ENCODE data around the gene WDR76. TPM values are rescaled to one million over a fixed set of nuclear protein-coding genes. Genes with fewer than 3 reads are reported as not detected.

Gene WDR76
- total and polyA plus RNA-seq, 8 donors = 0.72 to 3.3 (median 2.5) TPM

- H3K36me3 ChIP-seq = no peaks in the 10 kb centered on the region
- DNase-seq = no peak
- H3K4me3 ChIP-seq = no peak overlapping the region
- no peak for ATAC-seq
- no peaks in the 10 kb centered on the region for H3K4me1 ChIP-seq
- TF ChIP-seq, protein P1, sequence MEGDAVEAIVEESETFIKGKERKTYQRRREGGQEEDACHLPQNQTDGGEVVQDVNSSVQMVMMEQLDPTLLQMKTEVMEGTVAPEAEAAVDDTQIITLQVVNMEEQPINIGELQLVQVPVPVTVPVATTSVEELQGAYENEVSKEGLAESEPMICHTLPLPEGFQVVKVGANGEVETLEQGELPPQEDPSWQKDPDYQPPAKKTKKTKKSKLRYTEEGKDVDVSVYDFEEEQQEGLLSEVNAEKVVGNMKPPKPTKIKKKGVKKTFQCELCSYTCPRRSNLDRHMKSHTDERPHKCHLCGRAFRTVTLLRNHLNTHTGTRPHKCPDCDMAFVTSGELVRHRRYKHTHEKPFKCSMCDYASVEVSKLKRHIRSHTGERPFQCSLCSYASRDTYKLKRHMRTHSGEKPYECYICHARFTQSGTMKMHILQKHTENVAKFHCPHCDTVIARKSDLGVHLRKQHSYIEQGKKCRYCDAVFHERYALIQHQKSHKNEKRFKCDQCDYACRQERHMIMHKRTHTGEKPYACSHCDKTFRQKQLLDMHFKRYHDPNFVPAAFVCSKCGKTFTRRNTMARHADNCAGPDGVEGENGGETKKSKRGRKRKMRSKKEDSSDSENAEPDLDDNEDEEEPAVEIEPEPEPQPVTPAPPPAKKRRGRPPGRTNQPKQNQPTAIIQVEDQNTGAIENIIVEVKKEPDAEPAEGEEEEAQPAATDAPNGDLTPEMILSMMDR (IDR thresholded peaks at IDR 0.05) = no peak
- H3K27ac ChIP-seq = no peak overlapping the region
- no peak for FAIRE-seq
- H3K9me3 ChIP-seq = no peaks in the 10 kb centered on the region
- WGBS, 2 donors = 90 to 96% methylated on average over 10 of the region's 10 CpGs
- H3K27me3 ChIP-seq = no peaks in the 10 kb centered on the region
- intact Hi-C loops (cut with DNase I) = loop anchor here in 2 of 3 donors (10.0 kb wide), 1 partner anchor 163 kb away; no protein-coding TSS in a partner anchor
Observed at GRCh38 chr15:43901495-43901894, 74.7 kb downstream of the WDR76 start.

DNA sequence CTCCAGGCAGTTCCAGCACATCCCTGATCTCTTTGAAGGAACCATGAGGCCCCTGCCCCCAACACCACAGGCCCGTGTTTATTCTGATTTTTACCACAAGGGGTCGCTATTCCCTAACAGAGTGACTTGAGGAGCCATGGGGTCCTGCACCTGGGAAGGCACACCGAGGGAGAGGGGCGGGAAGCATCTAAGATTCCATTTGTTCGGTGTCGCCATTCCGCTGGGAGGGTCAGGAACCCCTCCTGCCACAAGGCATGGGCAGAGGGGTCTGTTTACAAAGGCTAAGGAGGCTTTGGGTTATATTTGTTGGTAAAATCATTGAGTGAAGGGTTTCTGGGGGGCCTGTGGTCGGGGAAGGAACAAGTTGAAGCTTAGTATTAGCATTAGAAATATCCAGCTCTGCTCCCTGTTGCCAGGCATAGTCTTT is 77.1 kb downstream of the WDR76 start:
- Histone ChIP-seq H3K4me3 (no peak overlapping the region), H3K4me1 (no peaks in the 10 kb centered on the region), H3K27me3 (no peaks in the 10 kb centered on the region), H3K36me3 (no peaks in the 10 kb centered on the region), H3K27ac (no peak overlapping the region), H3K9me3 (no peaks in the 10 kb centered on the region)
- ATAC-seq = peak; percentile 63 to 86 (median 78)
- TF ChIP-seq, protein P1 (IDR thresholded peaks at IDR 0.05) = peak; percentile 64 to 75 (median 69)
- intact Hi-C loops (cut with DNase I) = loop anchor here in 2 of 3 donors (10.0 kb wide), 1 partner anchor 161 kb away; no protein-coding TSS in a partner anchor
- no peak for FAIRE-seq
- 16 to 25% methylated on average over 8 of the region's 8 CpGs for WGBS, 2 donors
- DNase-seq = peak in 2 of 6 donors; percentile 13 to 54

DNA sequence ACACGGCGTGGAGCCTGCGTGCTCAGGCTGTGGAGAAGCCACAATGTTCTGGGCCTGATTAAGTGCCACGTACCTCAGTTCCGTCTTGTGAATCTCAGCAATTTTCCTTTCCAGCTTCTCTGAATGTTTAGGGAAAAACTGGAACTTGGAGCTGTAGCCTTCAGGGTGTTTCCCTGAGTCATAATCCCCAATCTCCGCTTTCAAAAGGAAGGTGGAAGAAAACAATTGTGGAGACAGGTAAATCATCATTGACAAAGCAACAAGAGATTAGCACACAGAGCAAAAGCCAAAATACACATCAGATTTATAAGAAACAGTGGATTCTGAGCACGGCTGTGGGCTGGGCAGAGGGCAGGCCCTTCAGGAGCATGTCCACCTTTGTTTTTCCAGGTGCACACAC is 79.0 kb downstream of the WDR76 start:
- Histone ChIP-seq H3K4me3 (no peak overlapping the region), H3K27ac (no peak overlapping the region), H3K36me3 (no peaks in the 10 kb centered on the region), H3K9me3 (no peaks in the 10 kb centered on the region), H3K27me3 (no peaks in the 10 kb centered on the region), H3K4me1 (no peaks in the 10 kb centered on the region)
- intact Hi-C loops (cut with DNase I) = loop anchor here in 2 of 3 donors (10.0 kb wide), 1 partner anchor 159 kb away; no protein-coding TSS in a partner anchor
- TF ChIP-seq, protein P1 (IDR thresholded peaks at IDR 0.05) = no peak
- FAIRE-seq (no peak), DNase-seq (no peak), ATAC-seq (no peak)
- WGBS, 2 donors = 91% methylated on average over 7 of the region's 7 CpGs

DNA sequence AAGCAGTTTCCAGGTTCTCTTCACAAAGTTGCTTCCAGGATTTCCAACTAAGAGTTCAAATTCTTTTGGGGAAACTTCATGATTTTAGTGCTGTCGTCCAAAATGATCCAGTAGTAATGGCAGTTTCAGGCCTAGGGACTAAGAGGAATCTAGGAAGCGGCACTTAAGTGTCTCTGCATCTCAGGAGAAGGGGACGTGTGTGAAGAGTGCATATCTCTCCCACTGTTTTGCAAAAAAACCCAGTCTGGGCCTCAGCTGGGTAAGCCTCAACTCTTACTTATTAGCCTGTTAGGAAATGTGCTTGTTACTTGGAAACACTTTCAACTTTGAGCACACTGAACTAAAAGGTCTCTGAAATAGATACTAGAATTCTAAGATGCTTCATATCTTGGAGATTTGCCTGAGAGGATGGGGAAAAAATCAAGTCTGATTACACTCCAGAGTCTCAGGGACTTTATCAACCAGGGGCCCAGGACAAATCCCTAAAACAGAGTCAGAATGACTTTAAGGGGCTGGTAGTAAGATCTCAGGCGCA is 81.8 kb downstream of the WDR76 start:
- no peaks in the 10 kb centered on the region for H3K36me3 ChIP-seq

More for the DNA sequence above, 81.8 kb downstream of the WDR76 start:
- H3K27ac ChIP-seq = no peak overlapping the region
- ATAC-seq (no peak), DNase-seq (no peak), FAIRE-seq (no peak)
- H3K4me3 ChIP-seq = no peak overlapping the region
- H3K4me1 ChIP-seq = no peaks in the 10 kb centered on the region
- intact Hi-C loops (cut with DNase I) = loop anchor here in 2 of 3 donors (10.0 kb wide), 1 partner anchor 156 kb away; no protein-coding TSS in a partner anchor
- TF ChIP-seq, protein P1 (IDR thresholded peaks at IDR 0.05) = no peak
- 85 to 90% methylated on average over 4 of the region's 4 CpGs for WGBS, 2 donors
- no peaks in the 10 kb centered on the region for H3K9me3 ChIP-seq
- H3K27me3 ChIP-seq = no peaks in the 10 kb centered on the region
